IPS-15b (cell line): ENCODE data around the gene NOSTRIN.
"Not testable (repeated sequence)": the region's sequence is repeated elsewhere in the genome, so short reads cannot be mapped to it uniquely, and the experiment has no call there.

ENCODE experiments used
- H3K27me3 ChIP-seq: one replicate; pipeline ENCODE4 v1.6.1; 2013; ENCODE audit warnings: low read length; ENCODE audit not compliant: control insufficient read depth, insufficient read depth
- H3K36me3 ChIP-seq: one replicate; pipeline ENCODE4 v1.6.1; 2013; ENCODE audit warnings: low read length; ENCODE audit not compliant: control insufficient read depth, insufficient read depth
- H3K4me1 ChIP-seq: one replicate; pipeline ENCODE4 v1.6.1; 2013; ENCODE audit warnings: mild to moderate bottlenecking, low read length; ENCODE audit not compliant: control insufficient read depth, insufficient read depth
- H3K4me3 ChIP-seq: one replicate; pipeline ENCODE4 v1.5.1; 2013; ENCODE audit warnings: low read depth, low read length
- H3K9ac ChIP-seq: one replicate; pipeline ENCODE4 v1.6.1; 2013; ENCODE audit warnings: low read depth, mild to moderate bottlenecking, low read length
- H3K9me3 ChIP-seq: one replicate; pipeline ENCODE4 v1.6.1; 2013; ENCODE audit warnings: mild to moderate bottlenecking, low read length; ENCODE audit not compliant: control insufficient read depth, insufficient read depth

NOSTRIN gene

DNA sequence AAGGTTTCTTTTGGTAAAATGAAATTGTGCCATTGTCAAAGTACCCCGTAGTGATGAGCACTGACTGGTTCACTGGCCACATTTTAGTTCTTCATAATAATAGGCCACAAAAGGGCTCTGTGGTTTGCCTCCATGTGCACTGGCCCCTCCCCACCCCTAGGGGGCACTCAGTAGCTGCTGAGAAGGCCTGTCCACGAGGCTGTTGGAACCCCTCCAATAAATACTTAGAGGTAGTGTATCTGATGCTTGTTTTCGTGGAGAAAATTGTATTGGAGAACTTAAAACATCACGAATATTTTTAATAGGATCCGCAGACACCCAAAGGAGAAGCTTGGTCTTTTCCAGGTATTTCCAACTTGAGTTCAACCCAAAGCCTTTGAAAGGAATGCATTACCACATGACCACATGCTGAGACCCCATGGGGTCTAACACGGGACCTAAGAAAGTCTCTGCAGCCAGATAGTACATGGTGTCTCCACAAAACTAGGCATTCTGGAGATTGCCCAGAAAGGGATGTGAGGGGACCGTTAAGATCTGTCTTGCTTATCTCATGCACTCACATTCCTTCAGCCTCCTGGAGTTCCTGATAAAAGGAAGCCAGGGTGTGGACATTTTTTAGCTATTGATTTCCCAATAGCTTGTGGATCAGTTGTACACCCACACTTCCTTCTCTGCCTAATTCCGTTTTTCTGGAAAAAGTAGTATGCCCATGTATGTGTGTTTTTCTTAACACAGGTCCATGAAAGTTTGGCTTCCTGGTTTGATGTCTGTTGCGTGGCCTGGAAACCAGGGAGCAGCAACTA is 28.5 kb upstream of the NOSTRIN start:
- Histone ChIP-seq H3K4me1 (peaks cover 6% of the 10 kb centered on the region), H3K9ac (no peak overlapping the region), H3K36me3 (no peaks in the 10 kb centered on the region), H3K9me3 (no peaks in the 10 kb centered on the region), H3K27me3 (no peaks in the 10 kb centered on the region), H3K4me3 (no peak overlapping the region)

DNA sequence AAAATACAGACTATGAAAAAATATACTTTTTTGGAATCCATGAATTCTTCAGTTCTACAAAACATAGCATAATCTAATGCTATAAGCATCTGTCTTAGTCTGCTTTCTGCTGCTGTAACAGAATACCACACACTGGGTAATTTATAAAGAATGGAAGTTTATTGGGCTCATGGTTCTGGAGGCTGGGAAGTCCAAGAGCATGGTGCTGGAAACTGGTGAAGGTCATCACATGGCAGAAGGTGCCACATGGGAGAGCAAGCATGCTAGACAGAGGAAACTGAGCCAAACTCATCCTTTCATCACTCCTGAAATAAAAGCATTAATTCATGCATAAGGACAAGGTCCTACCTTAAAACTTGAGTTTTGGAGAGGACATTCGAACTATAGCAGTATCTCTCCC is 26.6 kb upstream of the NOSTRIN start:
- Histone ChIP-seq H3K9ac (no peak overlapping the region), H3K36me3 (no peaks in the 10 kb centered on the region), H3K27me3 (no peaks in the 10 kb centered on the region), H3K4me3 (no peak overlapping the region), H3K9me3 (no peaks in the 10 kb centered on the region), H3K4me1 (peaks cover 11% of the 10 kb centered on the region)

DNA sequence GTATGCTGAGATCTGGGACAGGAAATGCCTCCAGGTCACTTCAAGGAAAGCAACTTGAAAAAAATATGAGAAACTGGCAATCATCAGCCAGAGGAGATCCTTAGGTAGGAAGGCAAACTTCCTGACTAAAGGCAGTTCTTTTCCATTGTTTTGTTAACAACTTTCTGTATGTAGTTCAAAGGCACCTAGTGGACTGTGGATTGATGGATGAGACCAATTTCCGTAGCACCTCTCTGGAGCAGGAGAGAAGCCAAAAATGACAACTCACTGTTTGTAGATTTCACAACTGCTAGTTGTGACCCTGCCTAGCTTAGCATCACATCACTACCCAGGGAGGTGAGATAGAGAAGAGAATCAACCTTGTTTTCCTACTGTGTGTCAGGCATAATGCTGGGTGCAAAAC is 21.8 kb upstream of the NOSTRIN start:
- Histone ChIP-seq H3K4me3 (no peak overlapping the region), H3K36me3 (no peaks in the 10 kb centered on the region), H3K9ac (no peak overlapping the region), H3K27me3 (no peaks in the 10 kb centered on the region), H3K9me3 (no peaks in the 10 kb centered on the region), H3K4me1 (peaks cover 22% of the 10 kb centered on the region)

DNA sequence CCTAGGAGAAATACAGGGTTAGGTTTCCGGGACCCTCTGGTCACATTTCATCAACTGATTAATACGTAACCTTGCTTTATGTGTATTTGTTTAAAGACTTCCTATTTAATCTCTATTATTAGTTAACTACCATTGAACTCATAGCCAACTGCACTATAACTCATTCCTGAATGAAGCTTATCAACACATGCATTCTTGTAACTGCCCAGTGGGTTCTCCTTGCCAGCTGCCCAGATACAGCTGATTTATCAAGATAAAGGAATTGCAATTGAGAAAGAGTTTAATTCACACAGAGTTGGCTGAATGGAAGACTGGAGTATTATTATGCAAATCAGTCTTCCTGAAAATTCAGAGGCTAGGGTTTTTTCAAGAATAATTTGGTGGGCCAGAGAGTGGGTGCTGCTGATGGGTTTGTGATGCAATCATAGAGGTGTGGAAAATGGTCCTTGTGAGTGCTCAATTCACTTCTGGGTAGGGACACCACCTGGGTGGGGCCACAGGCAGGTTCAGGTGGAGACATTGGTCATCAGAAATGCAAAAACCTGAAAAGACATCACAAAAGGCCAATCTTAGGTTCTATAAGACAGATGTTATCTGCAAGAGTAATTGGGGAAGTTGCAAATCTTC is 21.1 kb upstream of the NOSTRIN start:
- H3K9ac ChIP-seq = no peak overlapping the region
- peaks cover 22% of the 10 kb centered on the region for H3K4me1 ChIP-seq
- H3K4me3 ChIP-seq = no peak overlapping the region
- H3K36me3 ChIP-seq = no peaks in the 10 kb centered on the region
- no peaks in the 10 kb centered on the region for H3K27me3 ChIP-seq
- H3K9me3 ChIP-seq = no peaks in the 10 kb centered on the region

DNA sequence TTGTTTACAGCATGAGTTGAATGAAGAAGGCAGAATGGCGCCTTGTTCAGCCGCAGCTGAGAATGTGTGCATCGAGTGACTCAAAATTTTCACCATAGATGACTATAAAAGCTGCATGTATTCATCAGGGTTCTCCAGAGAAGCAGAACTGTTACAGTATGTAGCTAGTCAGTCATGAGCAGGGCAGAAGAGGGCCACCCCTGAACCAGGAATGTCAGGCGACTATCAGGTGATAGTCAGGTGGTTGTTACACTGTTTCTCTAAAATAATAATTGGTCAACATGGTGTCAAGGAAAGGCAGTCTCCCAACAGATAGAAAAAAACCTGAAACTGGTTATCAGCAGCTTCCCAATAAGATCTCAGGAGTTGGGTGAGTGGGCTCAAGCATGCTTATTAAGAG is 20.2 kb upstream of the NOSTRIN start:
- H3K4me3 ChIP-seq = no peak overlapping the region
- no peaks in the 10 kb centered on the region for H3K9me3 ChIP-seq
- no peaks in the 10 kb centered on the region for H3K36me3 ChIP-seq
- peaks cover 22% of the 10 kb centered on the region for H3K4me1 ChIP-seq
- no peak overlapping the region for H3K9ac ChIP-seq
- no peaks in the 10 kb centered on the region for H3K27me3 ChIP-seq

DNA sequence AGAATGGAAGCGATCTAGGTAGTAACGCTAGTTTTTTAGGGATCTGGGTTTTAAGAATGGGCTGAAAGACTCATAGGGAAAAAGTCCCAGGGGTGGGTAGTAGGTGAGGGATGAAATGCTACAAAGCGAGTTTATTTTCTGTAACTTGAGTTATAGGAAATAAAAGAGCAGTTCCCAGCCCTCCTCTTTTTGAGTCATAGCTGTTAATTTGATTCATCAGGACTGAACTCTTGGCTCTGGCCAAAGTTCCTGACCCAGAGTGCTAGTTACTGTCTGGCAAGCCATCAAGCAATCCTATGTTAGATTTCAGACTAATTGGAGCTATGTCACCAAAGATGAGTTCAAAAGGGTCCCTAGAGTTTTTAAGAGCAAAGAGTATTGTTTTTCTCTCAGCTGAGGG is 17.4 kb upstream of the NOSTRIN start:
- no peaks in the 10 kb centered on the region for H3K36me3 ChIP-seq

DNA sequence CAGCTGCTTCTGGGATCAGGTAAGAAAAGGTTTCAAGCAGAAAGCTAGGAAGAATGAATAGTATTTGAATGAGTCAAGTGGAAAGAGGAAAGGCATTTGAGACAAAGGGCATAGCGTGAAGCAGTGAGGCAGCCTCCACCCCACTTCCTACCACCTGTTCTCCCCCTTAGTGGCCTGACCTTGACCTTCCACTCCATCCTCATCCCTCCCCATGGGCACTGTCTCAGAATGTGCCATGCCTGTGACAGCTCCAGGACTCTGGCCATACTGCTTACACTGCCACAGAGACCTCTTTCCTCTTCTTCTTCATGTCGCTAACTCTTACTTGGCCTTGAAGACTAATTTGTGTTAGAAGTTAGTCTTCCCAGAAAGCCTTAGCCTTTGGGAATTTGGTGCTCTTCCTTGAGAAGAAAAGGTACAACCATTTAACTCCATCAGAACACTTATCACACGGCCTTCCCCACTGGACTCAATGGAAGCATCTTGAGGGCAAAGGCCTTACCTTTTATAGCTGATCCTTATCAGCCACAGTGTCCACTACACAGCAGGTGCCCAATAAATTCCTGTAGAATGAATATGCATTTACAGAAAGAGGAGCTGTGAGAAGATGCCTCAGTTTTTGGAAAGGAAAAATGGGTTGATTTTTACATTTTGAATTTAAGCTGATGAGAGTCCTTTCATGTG is 15.2 kb upstream of the NOSTRIN start:
- no peak overlapping the region for H3K9ac ChIP-seq
- H3K4me3 ChIP-seq = no peak overlapping the region
- peaks cover 4% of the 10 kb centered on the region for H3K4me1 ChIP-seq
- H3K36me3 ChIP-seq = no peaks in the 10 kb centered on the region
- H3K9me3 ChIP-seq = no peaks in the 10 kb centered on the region
- no peaks in the 10 kb centered on the region for H3K27me3 ChIP-seq

More for the DNA sequence above, 17.4 kb upstream of the NOSTRIN start:
- H3K4me1 ChIP-seq = peaks cover 22% of the 10 kb centered on the region
- no peak overlapping the region for H3K9ac ChIP-seq
- no peaks in the 10 kb centered on the region for H3K27me3 ChIP-seq
- H3K9me3 ChIP-seq = no peaks in the 10 kb centered on the region
- H3K4me3 ChIP-seq = no peak overlapping the region

DNA sequence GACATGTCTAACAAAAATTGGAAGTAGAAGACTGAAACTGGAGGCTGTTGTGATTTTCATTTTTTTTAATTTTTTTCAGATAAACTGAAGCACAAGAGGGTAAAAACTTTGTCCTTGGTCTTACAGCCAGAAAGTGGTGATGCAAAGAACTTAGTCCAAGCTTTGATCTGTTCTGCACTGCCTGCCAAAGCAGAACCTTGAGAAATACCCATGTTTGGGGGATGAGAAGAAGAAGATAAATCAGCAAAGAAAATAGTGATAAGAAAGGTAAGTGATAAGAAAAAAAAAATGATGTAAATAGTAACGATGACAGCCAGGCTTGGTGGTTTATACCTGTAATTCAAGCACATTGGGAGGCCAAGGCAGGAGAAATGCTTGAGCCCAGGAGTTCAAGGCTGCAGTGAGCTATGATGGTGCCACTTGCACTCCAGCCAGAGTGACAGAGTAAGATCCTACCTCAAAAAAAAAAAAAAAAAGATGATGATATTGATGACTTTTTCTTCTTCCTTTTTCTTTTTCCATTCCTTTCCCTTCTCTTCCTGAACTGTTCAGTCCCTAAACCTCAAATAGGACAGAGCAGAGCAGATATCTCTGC is 14.6 kb upstream of the NOSTRIN start:
- Histone ChIP-seq H3K27me3 (no peaks in the 10 kb centered on the region), H3K4me1 (peaks cover 4% of the 10 kb centered on the region), H3K9me3 (no peaks in the 10 kb centered on the region), H3K9ac (no peak overlapping the region), H3K36me3 (no peaks in the 10 kb centered on the region), H3K4me3 (no peak overlapping the region)

DNA sequence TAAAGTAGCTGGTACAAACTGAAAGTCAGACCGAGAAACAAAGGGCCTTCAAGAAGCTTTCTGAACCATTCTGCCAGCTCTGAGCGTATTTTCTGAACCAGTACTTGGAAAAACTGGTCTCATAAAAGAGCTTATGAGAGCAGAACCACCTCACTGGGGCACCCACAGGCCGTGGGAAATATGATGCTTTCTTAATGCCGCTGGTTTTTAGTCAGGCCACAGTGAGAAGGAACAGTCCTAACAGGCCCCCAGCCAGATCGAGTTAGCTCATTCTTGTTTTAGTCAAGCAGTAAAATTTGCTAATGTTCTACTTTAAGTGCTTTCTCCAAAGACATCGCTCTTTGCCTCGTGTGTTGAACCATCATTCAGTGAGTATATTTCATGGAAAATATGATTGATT is 12.7 kb upstream of the NOSTRIN start:
- H3K9ac ChIP-seq = no peak overlapping the region
- no peaks in the 10 kb centered on the region for H3K9me3 ChIP-seq
- no peaks in the 10 kb centered on the region for H3K27me3 ChIP-seq
- H3K36me3 ChIP-seq = no peaks in the 10 kb centered on the region
- no peak overlapping the region for H3K4me3 ChIP-seq
- no peaks in the 10 kb centered on the region for H3K4me1 ChIP-seq

DNA sequence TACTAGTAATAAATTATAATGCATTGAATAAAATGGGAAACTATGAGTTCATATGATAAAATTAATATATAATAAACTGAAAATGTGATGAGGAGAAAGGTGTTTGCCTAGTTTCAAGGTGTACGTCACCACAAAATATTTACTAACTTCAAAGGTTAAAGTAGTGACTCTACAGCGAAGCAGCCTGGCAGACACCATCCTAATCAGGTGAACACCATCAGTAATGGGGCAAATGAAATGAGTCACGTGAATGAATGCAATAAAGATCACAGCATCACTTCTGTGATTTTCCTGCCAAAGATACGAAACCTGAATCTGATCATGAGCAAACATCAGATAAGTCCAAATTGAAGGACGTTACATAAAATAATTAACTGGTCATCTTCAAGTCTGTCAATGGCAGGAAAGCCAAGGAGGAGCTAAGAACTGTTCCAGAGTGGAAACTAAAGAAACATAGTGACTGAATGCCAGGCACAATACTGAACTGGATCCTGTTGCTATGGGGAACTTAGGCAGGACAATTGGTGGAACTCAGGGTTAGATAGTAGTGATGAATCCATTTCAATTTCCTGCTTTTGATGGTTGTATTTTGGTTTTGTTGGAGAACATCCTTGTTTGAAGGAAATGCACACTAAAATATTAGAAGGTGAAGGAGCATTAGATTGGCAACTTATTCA is 12.1 kb upstream of the NOSTRIN start:
- Histone ChIP-seq H3K4me3 (no peak overlapping the region), H3K9me3 (no peaks in the 10 kb centered on the region), H3K9ac (no peak overlapping the region), H3K27me3 (no peaks in the 10 kb centered on the region), H3K4me1 (no peaks in the 10 kb centered on the region), H3K36me3 (no peaks in the 10 kb centered on the region)

DNA sequence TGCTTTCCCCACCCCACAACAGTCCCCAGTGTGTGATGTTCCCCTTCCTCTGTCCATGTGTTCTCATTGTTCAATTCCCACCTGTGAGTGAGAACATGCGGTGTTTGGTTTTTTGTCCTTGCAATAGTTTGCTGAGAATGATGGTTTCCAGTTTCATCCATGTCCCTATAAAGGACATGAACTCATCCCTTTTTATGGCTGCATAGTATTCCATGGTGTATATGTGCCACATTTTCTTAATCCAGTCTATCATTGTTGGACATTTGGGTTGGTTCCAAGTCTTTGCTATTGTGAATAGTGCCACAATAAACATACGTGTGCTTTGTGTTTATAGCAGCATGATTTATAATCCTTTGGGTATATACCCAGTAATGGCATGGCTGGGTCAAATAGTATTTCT is 11.3 kb upstream of the NOSTRIN start:
- H3K9me3 ChIP-seq, H3K36me3 ChIP-seq, H3K9ac ChIP-seq, H3K4me1 ChIP-seq, H3K4me3 ChIP-seq, H3K27me3 ChIP-seq: not testable (repeated sequence)
